CD4-positive, alpha-beta T cell treated with Interleukin-4 for 1 hour (primary cell): Measurements from ENCODE around the gene PSORS1C1.
"Not testable (repeated sequence)": the region's sequence is repeated elsewhere in the genome, so short reads cannot be mapped to it uniquely, and the experiment has no call there.

Experiments used
- DNase-seq, 2 donors: peaks; one replicate each; pipeline ENCODE4 v3.0.0-alpha.2; 2020 to 2022

The PSORS1C1 gene

DNA sequence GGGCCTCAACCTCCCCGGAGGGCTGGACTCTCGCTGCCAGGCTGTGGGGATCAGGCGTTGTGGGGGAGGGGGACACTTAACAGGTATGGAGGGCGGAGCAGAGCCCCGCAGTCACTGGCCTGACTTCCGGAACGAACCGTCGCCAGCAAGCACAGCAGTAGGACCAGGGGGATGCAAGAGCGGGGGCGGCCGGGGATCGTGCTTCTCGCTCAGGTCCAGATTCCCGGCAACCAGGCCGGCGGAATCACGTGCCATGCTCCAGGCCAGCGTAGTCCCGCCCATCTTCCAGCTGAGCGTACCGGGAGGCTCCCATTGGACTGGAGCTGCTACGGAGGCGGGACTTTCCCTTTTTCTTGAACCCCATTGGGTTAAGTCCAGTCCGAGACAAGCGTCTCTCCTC is 65.9 kb downstream of the PSORS1C1 start:
- DNase-seq = peak; percentile 73 to 83

GRCh38 chr6:31183287-31183686 is 68.7 kb downstream of the PSORS1C1 start:
- not testable (repeated sequence) for DNase-seq

GRCh38 chr6:31183859-31184258 is 69.3 kb downstream of the PSORS1C1 start:
- not testable (repeated sequence) for DNase-seq

DNA sequence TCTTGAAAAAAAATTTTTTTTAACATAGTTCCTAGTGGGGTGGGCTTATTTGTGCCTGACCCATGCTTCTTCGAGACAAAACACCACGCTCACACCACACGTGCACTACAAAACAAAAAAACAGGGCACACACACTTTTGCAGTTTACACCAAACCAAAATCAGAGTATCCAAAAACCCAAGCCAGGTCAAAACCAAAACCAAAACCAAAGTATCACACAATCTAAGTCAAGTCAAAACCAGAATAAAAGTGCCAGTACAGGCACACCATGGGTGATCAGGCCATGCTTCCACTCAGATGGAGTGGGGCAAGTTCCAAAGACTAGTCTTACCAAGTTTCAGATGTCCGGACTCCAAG is 71.1 kb downstream of the PSORS1C1 start:
- not testable (repeated sequence) for DNase-seq

DNA sequence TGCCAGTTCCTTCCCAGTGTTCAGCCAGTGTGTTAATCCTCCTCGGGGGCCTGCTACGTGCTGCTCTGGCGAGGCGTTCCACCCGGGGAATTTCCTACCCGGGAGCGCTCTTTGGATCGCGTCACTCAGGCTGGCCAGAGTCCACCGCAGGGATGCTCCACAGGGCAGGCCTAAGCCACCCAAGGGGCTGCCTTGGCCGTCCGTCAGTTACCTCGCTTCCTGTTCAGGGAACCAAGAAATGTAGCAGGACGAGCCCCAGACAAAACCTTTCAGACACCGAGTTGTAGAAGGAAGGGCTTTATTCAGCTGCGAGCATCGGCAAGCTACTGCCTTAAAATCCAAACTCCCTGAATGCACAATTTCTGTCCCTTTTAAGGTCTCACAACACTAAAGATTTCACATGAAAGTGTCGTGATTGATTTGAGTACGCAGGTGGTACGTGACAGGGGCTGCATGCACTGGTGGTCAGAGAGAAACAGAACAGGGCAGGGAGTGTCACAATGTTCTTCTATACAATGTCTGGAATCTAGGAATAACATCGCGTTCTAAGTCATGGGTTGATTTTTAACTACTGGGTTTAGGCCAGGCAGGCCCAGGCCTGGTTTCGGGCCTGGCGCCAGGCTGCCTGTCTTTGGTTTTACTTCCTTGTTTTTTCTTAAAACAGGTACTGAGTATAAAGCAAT is 71.6 kb downstream of the PSORS1C1 start:
- no peak for DNase-seq

GRCh38 chr6:31187780-31188194 is 73.2 kb downstream of the PSORS1C1 start:
- no peak for DNase-seq

- not testable (repeated sequence) for DNase-seq
Observed at GRCh38 chr6:31189223-31189622, 74.6 kb downstream of the PSORS1C1 start.
